Renal cortical epithelial cell (primary cell): ENCODE data around the gene TMEM9B. TPM values are rescaled to one million over a fixed set of nuclear protein-coding genes. Genes with fewer than 3 reads are reported as not detected.

Experiments used
- total RNA-seq: library from RNA; depleted of rRNA; stranded (reverse); fragments of >200 nt; gene quantifications from 2 replicates; pipeline ENCODE4 v1.2.3, GENCODE V29; 2014

The TMEM9B gene
- total RNA-seq, 1 donor from 2014 or later, result 52.4 TPM

Other genes starting within 250 kb of the TMEM9B start
- gene AKIP1, start 53.3 kb downstream of the TMEM9B start, total RNA-seq, result 40.7 and 56.3 TPM in 2 replicates
- gene C11orf16, start 31.5 kb downstream of the TMEM9B start, total RNA-seq, result not detected in 2 replicates
- gene ASCL3, start 21.4 kb downstream of the TMEM9B start, total RNA-seq, result not detected in 2 replicates
- 2.7 and 16.8 TPM in 2 replicates for gene NRIP3, start 39.6 kb upstream of the TMEM9B start, total RNA-seq
- gene SCUBE2, start 127.2 kb upstream of the TMEM9B start, total RNA-seq, result 0.87 and 1.4 TPM in 2 replicates